ENCODE data around the gene TBL3.

DNA sequence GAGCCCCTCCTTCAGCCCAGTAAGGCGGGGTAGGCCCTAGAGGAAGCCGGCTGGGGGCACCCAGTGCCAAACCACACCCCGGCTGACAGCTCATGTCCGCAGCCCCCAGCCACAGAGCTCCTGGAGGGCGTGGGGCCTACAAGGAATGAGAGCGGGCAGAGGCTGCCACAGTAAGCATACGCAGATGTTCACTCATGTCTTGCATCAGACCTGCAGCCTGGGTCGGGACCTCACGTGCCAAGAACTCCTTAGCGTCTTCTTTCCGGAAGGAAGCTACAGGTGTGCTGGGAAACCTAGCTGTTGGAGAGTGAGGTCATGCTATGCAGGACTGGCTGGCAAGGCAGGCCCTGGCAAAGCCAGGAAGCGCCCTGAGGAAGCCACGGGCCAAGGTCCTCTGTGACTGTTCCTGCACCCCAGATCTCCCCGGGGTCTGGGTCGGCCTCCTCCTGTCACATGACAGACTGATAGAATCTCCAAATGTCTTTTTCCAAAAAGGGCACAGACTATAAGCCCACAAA is 36.2 kb downstream of the TBL3 start:
- TF ChIP-seq POLR2A (IDR thresholded peaks at IDR 0.05; ENCODE audit: low read depth, low read length) (no peak), POLR2AphosphoS5 (IDR thresholded peaks at IDR 0.05; ENCODE audit: low read depth, low read length) (no peak), TAF1 (IDR thresholded peaks at IDR 0.05; ENCODE audit: borderline replicate concordance, low read depth, low read length) (no peak)
